HG02571 (cell line): ENCODE measurements around the gene RPS3.
"Not testable (repeated sequence)": the region's sequence is repeated elsewhere in the genome, so short reads cannot be mapped to it uniquely, and the experiment has no call there.

Experiments
- ATAC-seq: cut with Tn5 transposase; IDR thresholded peaks from one replicate; pipeline ENCODE4 v1.9.1; 2021; ENCODE audit warnings: mild to moderate bottlenecking, moderate library complexity; ENCODE audit not compliant: unreplicated experiment

RPS3 gene

GRCh38 chr11:75380245-75380644 lies 19.1 kb upstream of the RPS3 start:
- no peak for ATAC-seq

- ATAC-seq: no peak
Measured at GRCh38 chr11:75380716-75381420, 18.4 kb upstream of the RPS3 start.

- no peak for ATAC-seq
Measured at GRCh38 chr11:75383246-75383645, 16.1 kb upstream of the RPS3 start.

- ATAC-seq: no peak
Measured at GRCh38 chr11:75384438-75385080, 14.8 kb upstream of the RPS3 start.

GRCh38 chr11:75386942-75387630 lies 12.2 kb upstream of the RPS3 start:
- no peak for ATAC-seq

GRCh38 chr11:75387736-75388294 lies 11.5 kb upstream of the RPS3 start:
- no peak for ATAC-seq

GRCh38 chr11:75388386-75389275 lies 10.7 kb upstream of the RPS3 start:
- peak; percentile 54 for ATAC-seq

- ATAC-seq: no peak
Measured at GRCh38 chr11:75389276-75389605, 10.1 kb upstream of the RPS3 start.

- no peak for ATAC-seq
Measured at GRCh38 chr11:75389925-75390324, 9.4 kb upstream of the RPS3 start.

- no peak for ATAC-seq
Measured at GRCh38 chr11:75394085-75394840, 5.1 kb upstream of the RPS3 start.

- ATAC-seq: no peak
Measured at GRCh38 chr11:75398906-75399305, 412 bp upstream of the RPS3 start.

- ATAC-seq: no peak
Measured at GRCh38 chr11:75400146-75400865, 988 bp downstream of the RPS3 start.

- no peak for ATAC-seq
Measured at GRCh38 chr11:75402002-75402773, 2.9 kb downstream of the RPS3 start.

GRCh38 chr11:75403037-75403436 lies 3.7 kb downstream of the RPS3 start:
- no peak for ATAC-seq

GRCh38 chr11:75403983-75404658 lies 4.8 kb downstream of the RPS3 start:
- ATAC-seq: no peak

- ATAC-seq: no peak
Measured at GRCh38 chr11:75406338-75406777, 7.0 kb downstream of the RPS3 start.

- no peak for ATAC-seq
Measured at GRCh38 chr11:75408957-75409219, 9.6 kb downstream of the RPS3 start.

GRCh38 chr11:75409971-75410370 lies 10.7 kb downstream of the RPS3 start:
- ATAC-seq: not testable (repeated sequence)
